Endodermal cell (in vitro differentiated cells): Measurements from ENCODE around the gene DVL2. TPM values are rescaled to one million over a fixed set of nuclear protein-coding genes. Genes with fewer than 3 reads are reported as not detected.

Source experiments
- DNase-seq: peaks from one replicate; pipeline ENCODE4 v3.0.0-alpha.2; 2017
- H3K27ac ChIP-seq: 2 replicates; pipeline ENCODE4 v1.5.1; 2013; ENCODE audit warnings: mild to moderate bottlenecking, low read depth, low read length, moderate library complexity
- H3K27me3 ChIP-seq: 2 replicates; pipeline ENCODE4 v1.6.1; 2013; ENCODE audit warnings: mild to moderate bottlenecking, low read length, moderate library complexity; ENCODE audit not compliant: insufficient read depth, control insufficient read depth, poor library complexity, severe bottlenecking
- H3K36me3 ChIP-seq: 2 replicates; pipeline ENCODE4 v1.7.0; 2013; ENCODE audit warnings: mild to moderate bottlenecking, low read length, moderate library complexity; ENCODE audit not compliant: control insufficient read depth, insufficient read depth
- H3K4me1 ChIP-seq: one replicate; pipeline ENCODE4 v1.7.0; 2013; ENCODE audit warnings: low read length; ENCODE audit not compliant: control insufficient read depth, insufficient read depth
- H3K4me3 ChIP-seq: 2 replicates; pipeline ENCODE4 v1.5.1; 2013; ENCODE audit warnings: mild to moderate bottlenecking, low read length, moderate library complexity
- H3K9ac ChIP-seq: 2 replicates; pipeline ENCODE4 v1.6.1; 2013; ENCODE audit warnings: mild to moderate bottlenecking, low read length, moderate library complexity; ENCODE audit not compliant: poor library complexity, severe bottlenecking; ENCODE audit errors: extremely low read depth
- H3K9me3 ChIP-seq: 2 replicates; pipeline ENCODE4 v1.6.1; 2013; ENCODE audit warnings: mild to moderate bottlenecking, low read length, moderate library complexity; ENCODE audit not compliant: control insufficient read depth
- H3K27ac Mint-ChIP-seq: 2 replicates; pipeline ENCODE4 v1.8.0; 2020; ENCODE audit warnings: mixed read lengths
- H3K27me3 Mint-ChIP-seq: 2 replicates; pipeline ENCODE4 v1.8.0; 2021; ENCODE audit warnings: mild to moderate bottlenecking, mixed read lengths; ENCODE audit not compliant: insufficient read depth
- H3K36me3 Mint-ChIP-seq: 2 replicates; pipeline ENCODE4 v1.8.0; 2020; ENCODE audit warnings: low read depth, mixed read lengths
- H3K4me1 Mint-ChIP-seq: 2 replicates; pipeline ENCODE4 v1.8.0; 2020; ENCODE audit warnings: mixed read lengths
- H3K4me3 Mint-ChIP-seq: 2 replicates; pipeline ENCODE4 v1.8.0; 2020; ENCODE audit warnings: mild to moderate bottlenecking, moderate library complexity, mixed read lengths
- H3K9me3 Mint-ChIP-seq: 2 replicates; pipeline ENCODE4 v1.8.0; 2020; ENCODE audit warnings: mild to moderate bottlenecking, mixed read lengths
- CTCF ChIP-seq: fragments of 200-600 bp; sonication (generic); conservative IDR thresholded peaks from 2 replicates; pipeline ENCODE4 v1.5.0; 2021; ENCODE audit warnings: antibody characterized with exemption, mild to moderate bottlenecking
- WGBS, 2 experiments: methylation state at CpG; one replicate each; pipeline versions ENCODE4 v1.1.5 to v1.1.7; 2013; ENCODE audit warnings: missing lambda C conversion rate in 2 of 2, mixed read lengths in 1 of 2; ENCODE audit not compliant: insufficient coverage in 1 of 2, insufficient read length in 1 of 2; 5-methylcytosine and 5-hydroxymethylcytosine counted together
- total RNA-seq, 2 donors: library from RNA; stranded (reverse); fragmentation: NEBNext Ultra II Directional in 1 of 2; extraction: Animal tissue kit (Norgen Biotek cat#: 25700) in 1 of 2; gene quantifications; 2 replicates in 1 of 2; 3 replicates in 1 of 2; pipeline ENCODE4 v1.2.1, GENCODE V29; 2021

The DVL2 gene
- total RNA-seq, 2 donors from 2014 or later: 98.2 to 116 TPM

DNA sequence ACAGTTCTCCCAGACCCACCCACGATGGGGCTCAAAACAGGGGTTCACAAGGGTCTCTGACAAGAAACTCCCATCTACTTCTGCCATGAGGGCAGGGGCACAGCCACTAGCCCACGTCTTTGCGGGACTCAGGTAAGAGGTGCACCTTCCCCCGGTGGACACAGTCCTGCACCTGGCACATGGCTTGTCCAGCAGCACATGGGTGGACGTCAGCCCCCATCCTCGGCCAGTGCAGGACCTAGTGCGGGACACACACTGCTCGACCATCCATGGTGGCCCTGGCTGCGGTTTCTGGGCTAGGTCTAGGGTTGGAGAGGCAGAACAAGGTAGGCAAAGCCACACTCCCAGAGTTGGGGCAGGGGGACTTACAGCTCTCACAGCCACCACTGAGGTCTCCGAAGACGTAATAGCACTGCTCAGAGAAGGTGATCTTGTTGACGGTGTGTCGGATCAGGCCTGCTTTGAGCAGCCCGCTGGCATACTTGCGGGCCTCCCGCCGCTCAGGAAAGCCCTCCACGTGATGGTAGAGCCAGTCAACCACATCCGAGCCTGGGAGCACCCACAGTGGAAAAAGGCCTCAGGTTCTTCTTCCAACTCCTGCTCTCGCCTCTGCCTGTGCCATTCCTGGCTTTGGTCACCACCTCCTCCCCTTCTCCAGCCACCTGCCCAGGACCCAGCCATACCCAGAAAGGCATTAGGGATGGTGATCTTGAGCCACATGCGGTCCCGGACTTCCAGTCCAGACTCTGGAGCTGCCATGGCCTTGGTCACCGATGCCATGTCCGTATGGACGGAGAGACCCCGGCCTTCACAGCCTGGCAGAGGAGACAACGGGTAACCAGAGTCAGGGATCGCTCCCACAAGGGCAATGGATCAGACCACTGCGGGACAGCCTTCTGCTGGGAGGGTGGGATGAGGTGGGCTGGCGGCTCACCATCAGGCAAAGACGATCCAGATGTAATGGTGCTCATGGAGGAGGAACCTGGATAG lies 7.3 kb downstream of the DVL2 start:
- DNase-seq: no peak
- H3K9ac ChIP-seq: no peak overlapping the region
- no peaks in the 10 kb centered on the region for H3K9me3 ChIP-seq
- Mint-ChIP-seq H3K27ac (no peak overlapping the region), H3K36me3 (peaks cover 76% of the 10 kb centered on the region), H3K27me3 (no peaks in the 10 kb centered on the region), H3K4me3 (no peak overlapping the region), H3K9me3 (no peaks in the 10 kb centered on the region), H3K4me1 (peaks cover 3% of the 10 kb centered on the region)
- peaks cover 3% of the 10 kb centered on the region for H3K4me1 ChIP-seq
- no peak overlapping the region for H3K27ac ChIP-seq
- 96% methylated on average over 26 to 31 of the region's 31 CpGs for WGBS, 2 experiments
- H3K4me3 ChIP-seq: no peak overlapping the region
- no peak for TF ChIP-seq CTCF
- H3K27me3 ChIP-seq: no peaks in the 10 kb centered on the region
- H3K36me3 ChIP-seq: peaks cover 79% of the 10 kb centered on the region

DNA sequence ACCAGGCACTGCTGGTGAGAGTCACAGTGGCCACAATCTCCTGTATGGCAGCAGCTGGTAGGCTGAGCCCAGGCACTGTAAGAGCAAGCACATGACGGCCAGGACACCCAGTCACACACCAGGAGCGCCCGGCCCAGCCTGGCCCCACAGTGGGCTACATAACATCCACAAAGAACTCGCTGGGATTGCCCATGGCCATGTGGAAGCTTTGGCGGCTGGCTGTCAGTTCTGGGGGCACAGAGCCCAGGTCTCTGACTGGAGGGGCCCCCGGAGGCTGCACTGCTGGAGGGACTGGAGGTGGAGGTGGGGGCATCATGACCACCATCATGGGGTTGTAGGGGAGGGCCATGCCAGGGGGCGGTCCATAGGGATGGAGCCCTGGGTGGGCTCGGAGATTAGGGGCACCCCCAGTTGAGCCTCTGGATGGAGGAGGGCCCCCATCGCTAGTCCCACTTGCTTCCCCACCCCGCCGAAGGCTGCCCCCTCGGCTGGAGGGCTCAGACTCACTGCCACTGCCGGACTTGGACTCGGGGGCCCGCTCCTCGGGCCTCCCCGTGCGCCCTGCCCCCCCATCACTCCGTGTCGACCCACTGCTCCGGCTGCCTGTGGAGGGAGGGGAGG lies 8.5 kb downstream of the DVL2 start:
- Histone ChIP-seq H3K27me3 (no peaks in the 10 kb centered on the region), H3K4me3 (no peak overlapping the region), H3K9me3 (no peaks in the 10 kb centered on the region), H3K27ac (no peak overlapping the region), H3K9ac (no peak overlapping the region), H3K4me1 (peaks cover 5% of the 10 kb centered on the region), H3K36me3 (peaks cover 84% of the 10 kb centered on the region)
- Mint-ChIP-seq H3K4me1 (peaks cover 5% of the 10 kb centered on the region), H3K27ac (no peak overlapping the region), H3K27me3 (no peaks in the 10 kb centered on the region), H3K9me3 (no peaks in the 10 kb centered on the region), H3K4me3 (no peak overlapping the region), H3K36me3 (peaks cover 81% of the 10 kb centered on the region)
- no peak for DNase-seq
- WGBS, 2 experiments: 94% methylated on average over 20 of the region's 21 CpGs; no CpG with 5 or more reads in 1 of the 2 experiments
- no peak for TF ChIP-seq CTCF

- Mint-ChIP-seq H3K4me1 (peaks cover 11% of the 10 kb centered on the region), H3K27ac (peak overlapping the region; percentile 35), H3K27me3 (no peaks in the 10 kb centered on the region), H3K36me3 (peaks cover 72% of the 10 kb centered on the region), H3K4me3 (no peak overlapping the region), H3K9me3 (no peaks in the 10 kb centered on the region)
- Histone ChIP-seq H3K4me1 (peaks cover 5% of the 10 kb centered on the region), H3K36me3 (peaks cover 73% of the 10 kb centered on the region), H3K9ac (no peak overlapping the region), H3K9me3 (no peaks in the 10 kb centered on the region), H3K27ac (no peak overlapping the region), H3K27me3 (no peaks in the 10 kb centered on the region), H3K4me3 (no peak overlapping the region)
- WGBS, 2 experiments: 86 to 88% methylated on average over 10 to 15 of the region's 15 CpGs
- TF ChIP-seq CTCF: no peak
- DNase-seq: no peak
These were observed 9.6 kb downstream of the DVL2 start for GRCh38 chr17:7224661-7225111.
